Adrenal gland (tissue), 12 donors: ENCODE measurements around the gene APOBEC2. TPM values are rescaled to one million over a fixed set of nuclear protein-coding genes. Genes with fewer than 3 reads are reported as not detected.

ENCODE experiments used
- DNase-seq, 7 donors: peaks; one replicate each; pipeline ENCODE4 v3.0.0-alpha.2; 2019 to 2020
- H3K27ac ChIP-seq, 5 donors: fragments of 200-600 bp; sonication (generic) in 4 of 5; 1 replicate in 3 of 5; 2 replicates in 2 of 5; pipeline versions ENCODE4 v1.5.1 to v1.8.0; 2016 to 2020; ENCODE audit warnings: mild to moderate bottlenecking in 1 of 5
- H3K27me3 ChIP-seq: fragments of 200-600 bp; 2 replicates; pipeline ENCODE4 v1.8.0; 2021
- H3K36me3 ChIP-seq, 2 donors: fragments of 200-600 bp; replicated peaks in 1 of 2; 1 replicate in 1 of 2; 2 replicates in 1 of 2; pipeline versions ENCODE4 v1.5.1 to v1.8.0; 2018 to 2022
- H3K4me1 ChIP-seq, 2 donors: fragments of 200-600 bp; replicated peaks in 1 of 2; 1 replicate in 1 of 2; 2 replicates in 1 of 2; pipeline versions ENCODE4 v1.5.1 to v1.8.0; 2018 to 2021
- H3K4me3 ChIP-seq, 4 donors: fragments of 200-600 bp; sonication (generic) in 3 of 4; one replicate each; pipeline ENCODE4 v1.5.1; 2016 to 2018
- H3K9me3 ChIP-seq, 3 donors: fragments of 200-600 bp; sonication (generic) in 1 of 3; replicated peaks in 1 of 3; 1 replicate in 2 of 3; 2 replicates in 1 of 3; pipeline versions ENCODE4 v1.5.1 to v1.8.0; 2016 to 2021
- CTCF ChIP-seq, 6 experiments: fragments of 450-650 bp in 4 of 6; fragments of 200-600 bp in 2 of 6; sonication (generic) in 1 of 6; IDR thresholded peaks; 1 replicate in 5 of 6; 2 replicates in 1 of 6; pipeline versions ENCODE4 v1.5.1 to v1.8.0; 2016 to 2021; ENCODE audit warnings: antibody characterized with exemption in 6 of 6, mild to moderate bottlenecking in 2 of 6, moderate library complexity in 1 of 6
- POLR2A ChIP-seq, 2 donors: fragments of 450-650 bp; IDR thresholded peaks; one replicate each; pipeline ENCODE4 v1.6.1; 2017; ENCODE audit warnings: antibody characterized with exemption in 2 of 2, mild to moderate bottlenecking in 2 of 2, moderate library complexity in 1 of 2
- WGBS, 4 donors: extraction: QIAGEN DNeasy Blood & Tissue Kit in 2 of 4; methylation state at CpG; one replicate each; pipeline versions ENCODE4 v1.1.5 to v1.1.7; 2013 to 2017; 5-methylcytosine and 5-hydroxymethylcytosine counted together
- intact Hi-C, 2 donors: fragments of 100-400 bp; cut with DNase I; formaldehyde crosslinking; loops; one replicate each; pipeline versions ENCODE4 v1.14.1 to v1.15.0; 2022 to 2023
- polyA plus RNA-seq, 3 donors: library from polyadenylated mRNA; stranded (reverse); fragments of 200-250 nt in 2 of 3; fragments of 350-450 nt in 1 of 3; fragmentation: Illumina TruSeq in 1 of 3; extraction: RNeasy Lipid Tissue Mini Kit (QIAGEN cat#74804) in 1 of 3; gene quantifications; one replicate each; pipeline ENCODE4 v1.2.3, GENCODE V29; 2013 to 2014
- total RNA-seq, 9 donors: library from RNA; depleted of rRNA in 4 of 9; stranded (reverse); fragments of >200 nt in 4 of 9; fragments of 120-200 nt in 1 of 9; fragmentation: NEBNext Ultra II Directional in 1 of 9; extraction: Animal tissue kit (Norgen Biotek cat#: 25700) in 1 of 9; gene quantifications; one replicate each; pipeline versions ENCODE4 v1.1.0 to v1.2.4, GENCODE V29; 2013 to 2023
- donor health status: healthy with polysubstance abuse.
- donor health status: Bipolar disorder and iron deficiency.
- donor health status: DM: yes; HTN: yes; CAD: no.
- donor health status: DM: no; HTN: no; CAD: no.
- donor health status: DM: no; HTN: no; CAD: no.
- donor health status: DM: yes; HTN: yes; CAD: no.

Gene APOBEC2
- total and polyA plus RNA-seq, 12 donors: 0.28 to 3.7 (median 1.0) TPM; not detected in 3

GRCh38 chr6:41111017-41111416 lies 58.0 kb downstream of the APOBEC2 start:
- intact Hi-C loops: no loop called here
- H3K36me3 ChIP-seq: no peaks in the 10 kb centered on the region
- H3K4me3 ChIP-seq: no peak overlapping the region
- DNase-seq: no peak
- WGBS, 4 donors: 84 to 95% (median 92%) methylated on average over 3 of the region's 3 CpGs
- H3K4me1 ChIP-seq: no peaks in the 10 kb centered on the region
- TF ChIP-seq CTCF (IDR thresholded peaks at IDR 0.05) (no peak), POLR2A (IDR thresholded peaks at IDR 0.05) (no peak)
- H3K9me3 ChIP-seq: no peaks in the 10 kb centered on the region
- no peak overlapping the region for H3K27ac ChIP-seq
- no peaks in the 10 kb centered on the region for H3K27me3 ChIP-seq

Other genes starting within 250 kb of the APOBEC2 start
- gene UNC5CL, start 14.0 kb upstream of the APOBEC2 start, total RNA-seq: 1 to 10 TPM in 4 of 9 donors, under 1 TPM in 5; 0.52 to 1.2 (median 0.65) TPM
- gene UNC5CL, start 14.0 kb upstream of the APOBEC2 start, polyA plus RNA-seq: 1 to 10 TPM in 2 of 3 donors, under 1 TPM in 1; 0.20 to 1.6 (median 1.2) TPM
- gene TSPO2, start 10.7 kb upstream of the APOBEC2 start, total RNA-seq: under 1 TPM in 1 of 9 donors, not detected in 8; 0.44 TPM
- gene TSPO2, start 10.7 kb upstream of the APOBEC2 start, polyA plus RNA-seq: not detected
- 10 to 100 TPM; 10.1 to 35.5 (median 22.1) TPM for gene OARD1, start 19.2 kb downstream of the APOBEC2 start, total RNA-seq
- gene OARD1, start 19.2 kb downstream of the APOBEC2 start, polyA plus RNA-seq: 10 to 100 TPM; 21.5 to 44.4 (median 26.1) TPM
- 10 to 100 TPM in 8 of 9 donors, 1 to 10 TPM in 1; 7.1 to 21.0 (median 14.2) TPM for gene NFYA, start 19.8 kb downstream of the APOBEC2 start, total RNA-seq
- 10 to 100 TPM in 1 of 3 donors, 1 to 10 TPM in 2; 6.4 to 21.4 (median 7.4) TPM for gene NFYA, start 19.8 kb downstream of the APOBEC2 start, polyA plus RNA-seq
- 1 to 10 TPM in 3 of 9 donors, under 1 TPM in 4, not detected in 2; 0.28 to 2.5 (median 0.68) TPM for gene TREML1, start 101.1 kb downstream of the APOBEC2 start, total RNA-seq
- gene TREML1, start 101.1 kb downstream of the APOBEC2 start, polyA plus RNA-seq: 1 to 10 TPM in 2 of 3 donors, under 1 TPM in 1; 0.42 to 4.7 (median 3.2) TPM
- gene TREM2, start 109.9 kb downstream of the APOBEC2 start, total RNA-seq: 10 to 100 TPM in 6 of 9 donors, 1 to 10 TPM in 2, under 1 TPM in 1; 0.67 to 42.5 (median 13.8) TPM
- 10 to 100 TPM; 11.7 to 39.1 (median 23.4) TPM for gene TREM2, start 109.9 kb downstream of the APOBEC2 start, polyA plus RNA-seq
- gene TREML2, start 147.9 kb downstream of the APOBEC2 start, total RNA-seq: under 1 TPM in 3 of 9 donors, not detected in 6; 0.06 to 0.19 (median 0.18) TPM
- not detected for gene TREML2, start 147.9 kb downstream of the APOBEC2 start, polyA plus RNA-seq
- gene TREML4, start 175.1 kb downstream of the APOBEC2 start, total RNA-seq: under 1 TPM in 1 of 9 donors, not detected in 8; 0.06 TPM
- not detected for gene TREML4, start 175.1 kb downstream of the APOBEC2 start, polyA plus RNA-seq
- 1 to 10 TPM in 3 of 9 donors, under 1 TPM in 3, not detected in 3; 0.44 to 3.8 (median 1.0) TPM for gene TREM1, start 233.5 kb downstream of the APOBEC2 start, total RNA-seq
- gene TREM1, start 233.5 kb downstream of the APOBEC2 start, polyA plus RNA-seq: 1 to 10 TPM in 1 of 3 donors, under 1 TPM in 2; 0.37 to 2.0 (median 0.66) TPM